H1 (cell line): ENCODE results near the gene GGT5. TPM values are rescaled to one million over a fixed set of nuclear protein-coding genes. Genes with fewer than 3 reads are reported as not detected.

Source experiments
- CTCF ChIA-PET: fragments of 300-600 bp; sonication (Branson Sonifier 250); formaldehyde crosslinking; loops from one replicate; lab custom pipeline; 2021; ENCODE audit not compliant: partially characterized antibody; lab: Charles Lee
- POLR2A ChIA-PET: fragments of 300-600 bp; sonication (Branson Sonifier 250); formaldehyde crosslinking; loops from one replicate; lab custom pipeline; 2021; ENCODE audit warnings: inconsistent platforms; ENCODE audit not compliant: partially characterized antibody; lab: Charles Lee
- DNase-seq, 2 experiments: peaks; one replicate each; pipeline versions ENCODE4 v3.0.0 to v3.0.0-alpha.2; 2010 to 2022; ENCODE audit warnings: low spot score in 2 of 2, low read depth in 1 of 2, mixed read lengths in 1 of 2
- FAIRE-seq: peaks from 2 replicates; lab custom pipeline; 2011; peaks lifted over from hg19 to GRCh38; lab: Jason Lieb, UNC
- H2AFZ ChIP-seq: 2 replicates; pipeline ENCODE4 v1.8.1; 2012; ENCODE audit warnings: low read length, inconsistent platforms
- H2AK5ac ChIP-seq: 2 replicates; pipeline ENCODE4 v1.6.1; 2013; ENCODE audit warnings: low read depth, low read length
- H2BK120ac ChIP-seq: replicated peaks from 2 replicates; pipeline ENCODE3; 2013; ENCODE audit warnings: low read depth, low read length, inconsistent platforms
- H2BK12ac ChIP-seq: 2 replicates; pipeline ENCODE4 v1.6.1; 2013; ENCODE audit warnings: low read depth, low read length
- H2BK15ac ChIP-seq: 2 replicates; pipeline ENCODE4 v1.6.1; 2013; ENCODE audit warnings: low read length
- H2BK20ac ChIP-seq: 2 replicates; pipeline ENCODE4 v1.6.1; 2013; ENCODE audit warnings: low read length
- H2BK5ac ChIP-seq: 2 replicates; pipeline ENCODE4 v1.6.1; 2013; ENCODE audit warnings: low read depth, low read length
- H3K14ac ChIP-seq: 2 replicates; pipeline ENCODE4 v1.6.1; 2013; ENCODE audit warnings: inconsistent platforms; ENCODE audit not compliant: insufficient read length
- H3K18ac ChIP-seq: 2 replicates; pipeline ENCODE4 v1.6.1; 2013; ENCODE audit warnings: low read length; ENCODE audit errors: extremely low read depth
- H3K23ac ChIP-seq: 2 replicates; pipeline ENCODE4 v1.6.1; 2013; ENCODE audit warnings: inconsistent platforms; ENCODE audit not compliant: insufficient read length
- H3K23me2 ChIP-seq: 2 replicates; pipeline ENCODE4 v1.6.1; 2013; ENCODE audit warnings: low read depth, low read length
- H3K27ac ChIP-seq: 2 replicates; pipeline ENCODE4 v1.6.1; 2011; ENCODE audit warnings: low read depth, low read length, inconsistent platforms
- H3K27me3 ChIP-seq, 4 experiments: replicated peaks in 1 of 4; 1 replicate in 1 of 4; 2 replicates in 3 of 4; pipeline versions ENCODE4 v1.6.1 to v1.8.1; 2011 to 2013; ENCODE audit warnings: low read length in 3 of 4, mild to moderate bottlenecking in 3 of 4, inconsistent platforms in 2 of 4, mixed read lengths in 2 of 4, moderate library complexity in 1 of 4; ENCODE audit not compliant: control insufficient read depth in 3 of 4, insufficient read depth in 3 of 4; ENCODE audit errors: extremely low read depth in 1 of 4
- H3K36me3 ChIP-seq, 4 experiments: 2 replicates each; pipeline versions ENCODE4 v1.6.1 to v1.8.1; 2011 to 2013; ENCODE audit warnings: mild to moderate bottlenecking in 4 of 4, low read length in 3 of 4, moderate library complexity in 2 of 4, control low read depth in 1 of 4, inconsistent platforms in 1 of 4; ENCODE audit not compliant: insufficient read depth in 4 of 4, control insufficient read depth in 2 of 4
- H3K4ac ChIP-seq: replicated peaks from 2 replicates; pipeline ENCODE3; 2013; ENCODE audit warnings: low read length, low read depth, mixed read lengths, inconsistent platforms; ENCODE audit not compliant: insufficient read length
- H3K4me1 ChIP-seq, 4 experiments: replicated peaks in 1 of 4; 1 replicate in 1 of 4; 2 replicates in 3 of 4; pipeline versions ENCODE4 v1.6.1 to v1.8.1; 2011 to 2013; ENCODE audit warnings: low read length in 3 of 4, inconsistent platforms in 2 of 4, mixed read lengths in 1 of 4; ENCODE audit not compliant: insufficient read depth in 4 of 4, control insufficient read depth in 3 of 4
- H3K4me2 ChIP-seq, 2 experiments: 2 replicates each; pipeline versions ENCODE4 v1.6.1 to v1.8.1; 2011 to 2013; ENCODE audit warnings: low read depth in 2 of 2, low read length in 2 of 2, control low read depth in 1 of 2, inconsistent platforms in 1 of 2, mild to moderate bottlenecking in 1 of 2; ENCODE audit not compliant: insufficient read depth in 1 of 2
- H3K4me3 ChIP-seq, 4 experiments: fragments of 200-600, 300-600 bp in 1 of 4; sonication (generic), shearing (Covaris generic), sonication (Bioruptor Twin) in 1 of 4; 2 replicates each; pipeline versions ENCODE4 v1.5.1 to v1.8.1; 2011 to 2016; ENCODE audit warnings: low read length in 4 of 4, low read depth in 3 of 4, control low read depth in 2 of 4, inconsistent platforms in 2 of 4, mild to moderate bottlenecking in 2 of 4, mixed read lengths in 1 of 4, moderate library complexity in 1 of 4; ENCODE audit not compliant: insufficient read depth in 2 of 4; ENCODE audit errors: extremely low read depth in 1 of 4
- H3K56ac ChIP-seq: replicated peaks from 2 replicates; pipeline ENCODE3; 2013; ENCODE audit warnings: low read depth, mild to moderate bottlenecking, mixed read lengths, low read length, inconsistent platforms; ENCODE audit not compliant: insufficient read length
- H3K79me1 ChIP-seq: 2 replicates; pipeline ENCODE4 v1.6.1; 2013; ENCODE audit warnings: low read depth, low read length, control low read depth
- H3K79me2 ChIP-seq, 2 experiments: 2 replicates each; pipeline versions ENCODE4 v1.6.1 to v1.8.1; 2012 to 2013; ENCODE audit warnings: low read length in 2 of 2, mild to moderate bottlenecking in 2 of 2, inconsistent platforms in 1 of 2; ENCODE audit not compliant: insufficient read depth in 2 of 2, control insufficient read depth in 1 of 2
- H3K9ac ChIP-seq, 4 experiments: replicated peaks in 1 of 4; 1 replicate in 1 of 4; 2 replicates in 3 of 4; pipeline versions ENCODE4 v1.6.1 to v1.8.1; 2011 to 2013; ENCODE audit warnings: low read depth in 3 of 4, low read length in 3 of 4, control low read depth in 2 of 4, mild to moderate bottlenecking in 2 of 4, moderate library complexity in 2 of 4, inconsistent platforms in 1 of 4; ENCODE audit errors: extremely low read depth in 1 of 4
- H3K9me3 ChIP-seq, 2 experiments: 2 replicates each; pipeline versions ENCODE4 v1.6.1 to v1.8.1; 2012 to 2013; ENCODE audit warnings: mild to moderate bottlenecking in 2 of 2, moderate library complexity in 2 of 2, control low read depth in 1 of 2, inconsistent platforms in 1 of 2, low read depth in 1 of 2, low read length in 1 of 2, mixed read lengths in 1 of 2; ENCODE audit not compliant: insufficient read depth in 2 of 2
- H4K20me1 ChIP-seq, 2 experiments: replicated peaks in 1 of 2; 2 replicates each; pipeline versions ENCODE3 to v1.8.1; 2011 to 2013; ENCODE audit warnings: inconsistent platforms in 2 of 2, low read length in 2 of 2, mild to moderate bottlenecking in 1 of 2; ENCODE audit not compliant: insufficient read depth in 2 of 2, control insufficient read depth in 1 of 2
- H4K5ac ChIP-seq: 2 replicates; pipeline ENCODE4 v1.6.1; 2013; ENCODE audit warnings: low read length, low read depth, mixed read lengths, inconsistent platforms; ENCODE audit not compliant: insufficient read length
- H4K8ac ChIP-seq: 2 replicates; pipeline ENCODE4 v1.8.0; 2013; ENCODE audit warnings: mild to moderate bottlenecking, moderate library complexity, low read length, inconsistent platforms; ENCODE audit not compliant: insufficient read depth; ENCODE audit errors: extremely low read depth
- H4K91ac ChIP-seq: replicated peaks from 2 replicates; pipeline ENCODE3; 2013; ENCODE audit warnings: low read length, mixed read lengths, inconsistent platforms; ENCODE audit not compliant: insufficient read length
- BACH1 ChIP-seq: IDR thresholded peaks from 2 replicates; pipeline ENCODE4 v1.6.1; 2012; ENCODE audit warnings: low read length, improper control_type of control experiment
- CHD2 ChIP-seq: IDR thresholded peaks from 2 replicates; pipeline ENCODE4 v1.6.1; 2012; ENCODE audit warnings: low read length, improper control_type of control experiment
- MAFK ChIP-seq: IDR thresholded peaks from 2 replicates; pipeline ENCODE4 v1.6.1; 2012; ENCODE audit warnings: low read depth, mild to moderate bottlenecking, improper control_type of control experiment, low read length
- SIX5 ChIP-seq: IDR thresholded peaks from 2 replicates; pipeline ENCODE4 v1.6.1; 2011; ENCODE audit warnings: mild to moderate bottlenecking, low read depth, low read length
- TEAD4 ChIP-seq: IDR thresholded peaks from 2 replicates; pipeline ENCODE4 v1.6.1; 2012; ENCODE audit warnings: low read depth, low read length, inconsistent platforms, mixed read lengths
- WGBS, 2 experiments: shearing (Covaris generic) in 1 of 2; methylation state at CpG; one replicate each; pipeline versions ENCODE4 v1.1.6 to v1.1.7; 2013 to 2015; ENCODE audit warnings: low lambda C conversion rate in 2 of 2, mixed read lengths in 2 of 2, inconsistent platforms in 1 of 2, low coverage in 1 of 2, missing lambda C conversion rate in 1 of 2; ENCODE audit not compliant: insufficient replicate concordance in 2 of 2, insufficient coverage in 1 of 2, insufficient read length in 1 of 2; ENCODE audit errors: extremely low coverage in 1 of 2, missing lambda C conversion rate in 1 of 2; 5-methylcytosine and 5-hydroxymethylcytosine counted together
- polyA plus RNA-seq, 7 experiments: library from polyadenylated mRNA; depleted of rRNA in 3 of 7; stranded (reverse) in 5 of 7; unstranded in 2 of 7; fragments of >200 nt in 5 of 7; fragments of 200-250 nt in 2 of 7; gene quantifications; 1 replicate in 5 of 7; 2 replicates in 1 of 7; 4 replicates in 1 of 7; pipeline versions ENCODE4 v1.2.1 to v1.2.3, GENCODE V29; 2011 to 2013; ENCODE audit warnings: missing spikeins in 2 of 7, mixed read lengths in 2 of 7
- total RNA-seq: library from RNA; stranded (reverse); fragmentation: NEBNext Ultra II Directional; extraction: Animal tissue kit (Norgen Biotek cat#: 25700); gene quantifications from 2 replicates; pipeline ENCODE4 v1.2.1, GENCODE V29; 2021

Gene GGT5
- total and polyA plus RNA-seq, 2 of the 8 experiments (the other 6 are each of a cell fraction or from before 2014, with no cell fraction given), result 0.05 TPM; not detected in 1

GRCh38 chr22:24225044-24225601, 19.8 kb downstream of the GGT5 start:
- H2BK12ac ChIP-seq, result no peak overlapping the region
- H4K5ac ChIP-seq, result no peak overlapping the region
- no peaks in the 10 kb centered on the region for H3K79me1 ChIP-seq
- DNase-seq (no peak), FAIRE-seq (no peak)
- H3K4ac ChIP-seq, result no peak overlapping the region
- no peaks in the 10 kb centered on the region for H3K27me3 ChIP-seq
- no peaks in the 10 kb centered on the region for H4K20me1 ChIP-seq
- H2AFZ ChIP-seq, result no peak overlapping the region
- H2BK5ac ChIP-seq, result no peak overlapping the region
- no peak overlapping the region for H3K27ac ChIP-seq
- POLR2A ChIA-PET, result no interaction called here
- no peak overlapping the region for H2BK20ac ChIP-seq
- no peak overlapping the region for H2BK15ac ChIP-seq
- H3K9me3 ChIP-seq, result no peaks in the 10 kb centered on the region
- no peak overlapping the region for H2AK5ac ChIP-seq
- no peaks in the 10 kb centered on the region for H3K36me3 ChIP-seq
- H3K4me3 ChIP-seq, result no peak overlapping the region
- CTCF ChIA-PET, result interaction anchor here (0.8 to 3.8 kb wide), 9 partner anchors 9 to 301 kb away, joined by 3 to 16 read pairs (median 4); no protein-coding TSS in a partner anchor
- no peak overlapping the region for H4K91ac ChIP-seq
- H3K9ac ChIP-seq, result no peak overlapping the region
- no peak overlapping the region; the same call in 1 of the 2 replicates for H4K8ac ChIP-seq
- no peak overlapping the region for H3K14ac ChIP-seq
- WGBS, 2 experiments, result 86% methylated on average over 14 of the region's 14 CpGs; no CpG with 5 or more reads in 1 of the 2 experiments
- no peak overlapping the region for H3K56ac ChIP-seq
- no peak overlapping the region for H3K18ac ChIP-seq
- no peaks in the 10 kb centered on the region for H3K79me2 ChIP-seq
- H3K4me1 ChIP-seq, result no peaks in the 10 kb centered on the region
- no peak overlapping the region for H3K4me2 ChIP-seq
- H2BK120ac ChIP-seq, result no peak overlapping the region
- H3K23ac ChIP-seq, result no peak overlapping the region
- no peaks in the 10 kb centered on the region for H3K23me2 ChIP-seq
- TF ChIP-seq SIX5 (no peak), TEAD4 (no peak), MAFK (no peak), BACH1 (no peak), CHD2 (no peak)
